NCI-H2196 (cell line): ENCODE results near the gene SPATS2.
A peak's percentile ranks its signal among the peaks of the same experiment; 100 is the strongest.
"Not testable (repeated sequence)": the region's sequence is repeated elsewhere in the genome, so short reads cannot be mapped to it uniquely, and the experiment has no call there.

ENCODE experiments used
- DNase-seq: peaks from one replicate; lab custom pipeline; 2025; ENCODE audit not compliant: unreplicated experiment; lab: John Stamatoyannopoulos, UW

SPATS2 gene

GRCh38 chr12:49403971-49404450 lies 36.7 kb downstream of the SPATS2 start:
- DNase-seq = no peak

- no peak for DNase-seq
Observed at GRCh38 chr12:49404956-49405355, 37.7 kb downstream of the SPATS2 start.

GRCh38 chr12:49410818-49411217 lies 43.6 kb downstream of the SPATS2 start:
- DNase-seq = no peak

GRCh38 chr12:49413010-49413409 lies 45.7 kb downstream of the SPATS2 start:
- no peak for DNase-seq

- DNase-seq = no peak
Observed at GRCh38 chr12:49413796-49414195, 46.5 kb downstream of the SPATS2 start.

- DNase-seq = no peak
Observed at GRCh38 chr12:49414364-49414763, 47.1 kb downstream of the SPATS2 start.

- DNase-seq = no peak
Observed at GRCh38 chr12:49415521-49415970, 48.3 kb downstream of the SPATS2 start.

GRCh38 chr12:49416892-49417291 lies 49.6 kb downstream of the SPATS2 start:
- no peak for DNase-seq

GRCh38 chr12:49417558-49417957 lies 50.3 kb downstream of the SPATS2 start:
- no peak for DNase-seq

- no peak for DNase-seq
Observed at GRCh38 chr12:49420556-49420955, 53.3 kb downstream of the SPATS2 start.

GRCh38 chr12:49422114-49422513 lies 54.9 kb downstream of the SPATS2 start:
- no peak for DNase-seq

GRCh38 chr12:49428793-49429192 lies 61.5 kb downstream of the SPATS2 start:
- DNase-seq = peak; percentile 61

- no peak for DNase-seq
Observed at GRCh38 chr12:49432616-49433015, 65.4 kb downstream of the SPATS2 start.

GRCh38 chr12:49436799-49437198 lies 69.5 kb downstream of the SPATS2 start:
- DNase-seq = not testable (repeated sequence)

- no peak for DNase-seq
Observed at GRCh38 chr12:49439042-49439441, 71.8 kb downstream of the SPATS2 start.

GRCh38 chr12:49440035-49440434 lies 72.8 kb downstream of the SPATS2 start:
- no peak for DNase-seq

GRCh38 chr12:49442915-49443314 lies 75.7 kb downstream of the SPATS2 start:
- DNase-seq = no peak

- no peak for DNase-seq
Observed at GRCh38 chr12:49446571-49446970, 79.3 kb downstream of the SPATS2 start.

GRCh38 chr12:49448858-49449257 lies 81.6 kb downstream of the SPATS2 start:
- DNase-seq = no peak

- DNase-seq = no peak
Observed at GRCh38 chr12:49451468-49452259, 84.4 kb downstream of the SPATS2 start.

- no peak for DNase-seq
Observed at GRCh38 chr12:49455501-49455900, 88.2 kb downstream of the SPATS2 start.

GRCh38 chr12:49456131-49456679 lies 88.9 kb downstream of the SPATS2 start:
- DNase-seq = no peak

- DNase-seq = no peak
Observed at GRCh38 chr12:49458816-49459215, 91.6 kb downstream of the SPATS2 start.
